ENCODE measurements around the gene TRMT1. TPM values are rescaled to one million over a fixed set of nuclear protein-coding genes. Genes with fewer than 3 reads are reported as not detected.

TRMT1 gene
- total RNA-seq, 1 experiment from 2014 or later: 63.2 TPM

DNA sequence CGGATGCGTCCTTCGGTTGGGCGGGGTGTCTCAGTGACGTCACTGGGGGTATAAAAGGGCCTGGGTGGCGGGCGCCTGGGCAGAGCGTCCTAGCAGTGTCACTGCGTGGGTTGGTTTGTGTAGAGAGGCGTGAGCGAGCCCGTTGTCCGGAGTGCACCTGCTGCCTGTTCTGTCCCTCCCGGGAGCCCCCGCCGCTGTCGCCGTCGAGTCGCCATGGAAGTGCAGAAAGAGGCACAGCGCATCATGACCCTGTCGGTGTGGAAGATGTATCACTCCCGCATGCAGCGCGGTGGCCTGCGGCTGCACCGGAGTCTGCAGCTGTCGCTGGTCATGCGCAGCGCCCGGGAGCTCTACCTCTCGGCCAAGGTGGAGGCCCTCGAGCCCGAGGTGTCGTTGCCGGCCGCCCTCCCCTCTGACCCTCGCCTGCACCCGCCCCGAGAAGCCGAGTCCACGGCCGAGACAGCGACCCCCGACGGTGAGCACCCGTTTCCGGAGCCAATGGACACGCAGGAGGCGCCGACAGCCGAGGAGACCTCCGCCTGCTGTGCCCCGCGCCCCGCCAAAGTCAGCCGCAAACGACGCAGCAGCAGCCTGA lies 36.5 kb upstream of the TRMT1 start:
- Mint-ChIP-seq H3K9me3 (ENCODE audit: unreplicated experiment) (no peaks in the 10 kb centered on the region), H3K36me3 (ENCODE audit: insufficient read depth, unreplicated experiment) (peaks cover 55% of the 10 kb centered on the region), H3K4me1 (ENCODE audit: insufficient read depth, unreplicated experiment) (peaks cover 11% of the 10 kb centered on the region), H3K27me3 (ENCODE audit: insufficient read depth, unreplicated experiment) (no peaks in the 10 kb centered on the region), H3K27ac (ENCODE audit: low read depth, unreplicated experiment) (peak overlapping the region; percentile 92), H3K4me3 (ENCODE audit: unreplicated experiment) (peak overlapping the region; percentile 82)
- DNase-seq (ENCODE audit: unreplicated experiment): peak; percentile 98
- TSS peak; percentile 66 for BruUV-seq (replicated peaks)
- TF ChIP-seq, protein P1, sequence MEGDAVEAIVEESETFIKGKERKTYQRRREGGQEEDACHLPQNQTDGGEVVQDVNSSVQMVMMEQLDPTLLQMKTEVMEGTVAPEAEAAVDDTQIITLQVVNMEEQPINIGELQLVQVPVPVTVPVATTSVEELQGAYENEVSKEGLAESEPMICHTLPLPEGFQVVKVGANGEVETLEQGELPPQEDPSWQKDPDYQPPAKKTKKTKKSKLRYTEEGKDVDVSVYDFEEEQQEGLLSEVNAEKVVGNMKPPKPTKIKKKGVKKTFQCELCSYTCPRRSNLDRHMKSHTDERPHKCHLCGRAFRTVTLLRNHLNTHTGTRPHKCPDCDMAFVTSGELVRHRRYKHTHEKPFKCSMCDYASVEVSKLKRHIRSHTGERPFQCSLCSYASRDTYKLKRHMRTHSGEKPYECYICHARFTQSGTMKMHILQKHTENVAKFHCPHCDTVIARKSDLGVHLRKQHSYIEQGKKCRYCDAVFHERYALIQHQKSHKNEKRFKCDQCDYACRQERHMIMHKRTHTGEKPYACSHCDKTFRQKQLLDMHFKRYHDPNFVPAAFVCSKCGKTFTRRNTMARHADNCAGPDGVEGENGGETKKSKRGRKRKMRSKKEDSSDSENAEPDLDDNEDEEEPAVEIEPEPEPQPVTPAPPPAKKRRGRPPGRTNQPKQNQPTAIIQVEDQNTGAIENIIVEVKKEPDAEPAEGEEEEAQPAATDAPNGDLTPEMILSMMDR (IDR thresholded peaks at IDR 0.05; ENCODE audit: unreplicated experiment): no peak
- POLR2A ChIA-PET: interaction anchor here (0.6 to 2.2 kb wide), 27 partner anchors 12 to 705 kb away, joined by 3 to 101 read pairs (median 4); partner anchors contain the start of genes DNASE2, JUNB, NACC1 and RAD23A
- CTCF ChIA-PET: interaction anchor here (1.0 to 1.6 kb wide), 5 partner anchors 10 to 577 kb away, joined by 3 to 10 read pairs (median 5); no protein-coding TSS in a partner anchor
- intact Hi-C loops (cut with micrococcal nuclease): loop anchor here (1.0 to 10.0 kb wide), 2 partner anchors 14 to 82 kb away; no protein-coding TSS in a partner anchor

DNA sequence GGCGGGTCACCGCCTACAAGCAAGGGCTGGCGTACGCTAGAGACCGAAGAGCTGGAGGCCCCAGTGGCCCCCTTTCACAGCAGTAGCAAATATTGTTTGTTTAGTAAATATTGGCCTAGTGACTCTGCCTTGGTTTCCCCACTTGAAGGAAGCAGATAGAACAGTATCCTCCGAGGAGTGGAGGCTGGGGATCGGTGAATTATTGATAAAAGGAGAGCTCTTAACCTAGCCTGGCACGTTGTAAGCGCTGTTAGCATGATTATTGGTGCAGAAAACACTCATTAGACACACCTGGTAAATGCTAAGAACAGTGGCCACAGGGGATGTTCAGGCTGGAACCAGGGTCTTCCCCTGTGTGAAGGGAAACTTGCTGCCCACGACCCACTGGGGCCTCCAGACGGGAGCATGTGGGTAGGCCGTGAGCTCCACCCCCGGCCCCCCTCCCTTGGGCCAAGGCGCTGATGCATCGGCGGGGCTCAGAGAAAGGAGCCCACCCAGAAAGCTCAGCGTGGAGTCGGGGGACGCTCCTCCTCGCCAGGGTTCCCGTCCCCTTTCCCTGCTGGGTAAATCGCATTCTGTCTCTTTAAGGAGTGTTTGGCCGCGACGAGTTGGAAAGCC lies 35.9 kb upstream of the TRMT1 start:
- Mint-ChIP-seq H3K4me3 (ENCODE audit: unreplicated experiment) (peak overlapping the region; percentile 82), H3K27me3 (ENCODE audit: insufficient read depth, unreplicated experiment) (no peaks in the 10 kb centered on the region), H3K36me3 (ENCODE audit: insufficient read depth, unreplicated experiment) (peaks cover 55% of the 10 kb centered on the region), H3K9me3 (ENCODE audit: unreplicated experiment) (no peaks in the 10 kb centered on the region), H3K4me1 (ENCODE audit: insufficient read depth, unreplicated experiment) (peaks cover 11% of the 10 kb centered on the region), H3K27ac (ENCODE audit: low read depth, unreplicated experiment) (peak overlapping the region; percentile 92)
- TF ChIP-seq, protein P1 (IDR thresholded peaks at IDR 0.05; ENCODE audit: unreplicated experiment): no peak
- ChIA-PET CTCF (interaction anchor here (0.6 to 1.6 kb wide), 10 partner anchors 10 to 756 kb away, joined by 3 to 10 read pairs (median 4); no protein-coding TSS in a partner anchor), POLR2A (interaction anchor here (0.5 to 2.2 kb wide), 35 partner anchors 13 to 706 kb away, joined by 3 to 101 read pairs (median 3); partner anchors contain the start of genes DNASE2, FARSA, JUNB and NACC1)
- intact Hi-C loops (cut with micrococcal nuclease): loop anchor here (10.0 kb wide), 1 partner anchor 82 kb away; no protein-coding TSS in a partner anchor
- DNase-seq (ENCODE audit: unreplicated experiment): no peak
- BruUV-seq (replicated peaks): TSS peak; percentile 48

DNA sequence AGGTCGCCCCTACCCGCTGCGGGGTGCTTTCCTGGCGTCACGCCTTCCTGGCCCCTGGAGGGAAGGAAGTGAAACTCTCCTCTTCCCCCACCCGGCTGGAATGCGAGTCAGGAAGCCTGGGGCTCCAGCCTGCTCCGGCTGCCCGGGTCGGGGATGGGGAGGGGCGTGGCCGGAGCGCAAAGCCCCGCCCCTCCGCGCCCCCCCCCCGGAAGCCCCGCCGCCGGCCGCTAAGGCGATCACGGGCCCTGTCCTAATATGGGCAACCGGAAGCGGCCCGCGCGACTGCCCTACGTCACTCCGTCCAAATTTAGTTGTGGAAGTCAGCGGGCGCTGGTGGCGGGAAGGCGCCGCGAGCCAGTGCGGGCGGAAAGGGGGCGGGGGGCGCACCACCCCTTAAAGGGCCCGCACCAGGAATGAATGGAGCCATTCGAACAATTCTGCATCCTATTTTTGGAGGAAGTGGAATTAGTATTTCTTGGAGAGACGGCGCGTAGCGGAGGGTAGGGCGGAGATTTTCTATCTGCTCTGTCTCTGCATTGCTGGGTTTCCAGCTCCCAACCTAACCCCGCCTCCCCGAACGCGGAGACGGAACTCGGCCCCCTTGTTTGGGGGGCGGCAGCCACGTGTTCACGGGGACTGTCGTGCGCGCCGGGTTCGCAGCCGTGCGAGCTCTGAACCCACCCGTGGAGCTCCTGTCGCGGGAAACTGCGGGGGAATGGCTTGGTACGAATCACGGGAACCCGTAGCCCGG lies 35.2 kb upstream of the TRMT1 start:
- intact Hi-C loops (cut with micrococcal nuclease): loop anchor here (2.0 to 10.0 kb wide), 2 partner anchors 33 to 83 kb away; partner anchors contain the start of gene NACC1
- peak overlapping the region; percentile 92 for H3K27ac Mint-ChIP-seq (ENCODE audit: low read depth, unreplicated experiment)
- DNase-seq (ENCODE audit: unreplicated experiment): peak; percentile 98
- H3K36me3 Mint-ChIP-seq (ENCODE audit: insufficient read depth, unreplicated experiment): peaks cover 55% of the 10 kb centered on the region
- no peaks in the 10 kb centered on the region for H3K27me3 Mint-ChIP-seq (ENCODE audit: insufficient read depth, unreplicated experiment)
- H3K4me3 Mint-ChIP-seq (ENCODE audit: unreplicated experiment): peak overlapping the region; percentile 82
- ChIA-PET POLR2A (interaction anchor here (0.5 to 2.8 kb wide), 30 partner anchors 13 to 707 kb away, joined by 3 to 101 read pairs (median 4); partner anchors contain the start of genes DNASE2, FARSA, JUNB and NACC1), CTCF (interaction anchor here (0.6 to 1.6 kb wide), 9 partner anchors 20 to 757 kb away, joined by 3 to 10 read pairs (median 3); no protein-coding TSS in a partner anchor)
- H3K4me1 Mint-ChIP-seq (ENCODE audit: insufficient read depth, unreplicated experiment): peaks cover 11% of the 10 kb centered on the region
- TF ChIP-seq, protein P1 (IDR thresholded peaks at IDR 0.05; ENCODE audit: unreplicated experiment): no peak
- no TSS peak for BruUV-seq (replicated peaks)
- no peaks in the 10 kb centered on the region for H3K9me3 Mint-ChIP-seq (ENCODE audit: unreplicated experiment)

All from MCF 10A (cell line).